ENCODE measurements around the gene GPR153. TPM values are rescaled to one million over a fixed set of nuclear protein-coding genes. Genes with fewer than 3 reads are reported as not detected.
A peak's percentile ranks its signal among the peaks of the same experiment; 100 is the strongest.

The GPR153 gene
- total RNA-seq, 2 donors from 2014 or later = 4.6 to 5.6 TPM

DNA sequence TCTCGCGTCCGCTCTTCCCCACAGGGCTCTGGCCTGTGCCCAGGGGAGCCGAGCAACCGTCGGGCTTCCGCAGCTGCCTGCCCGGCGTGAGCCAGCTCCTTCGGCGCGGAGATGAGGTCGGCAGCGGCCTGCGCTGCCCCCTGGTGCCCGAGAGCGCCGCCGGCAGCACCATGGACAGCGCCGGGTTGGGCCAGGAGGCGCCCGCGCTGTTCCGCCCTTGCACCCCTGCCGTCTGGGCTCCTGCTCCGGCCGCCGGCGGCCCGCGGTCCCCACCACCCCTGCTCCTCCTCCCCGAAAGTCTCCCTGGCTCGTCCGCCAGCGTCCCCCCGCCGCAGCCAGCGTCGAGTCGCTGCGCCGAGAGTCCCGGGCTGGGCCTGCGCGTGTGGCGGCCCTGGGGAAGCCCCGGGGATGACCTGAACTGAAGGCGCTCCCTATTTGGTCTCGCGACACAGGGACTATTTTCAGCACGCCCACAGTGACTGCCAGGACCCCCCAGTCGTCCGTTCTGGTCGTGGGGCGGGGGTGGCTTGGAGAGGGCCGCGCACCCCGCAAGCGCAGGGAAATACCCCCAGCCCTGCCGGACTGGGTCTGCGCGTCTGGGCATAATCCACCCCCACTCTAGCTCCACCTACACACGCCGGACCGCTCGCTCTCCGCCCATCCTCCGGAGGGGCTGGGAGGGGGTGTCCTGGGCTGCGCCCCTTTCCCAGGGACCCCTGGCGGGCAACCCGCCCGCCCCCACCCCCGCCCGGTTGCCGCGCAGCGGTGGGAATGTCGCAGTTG is 15.6 kb downstream of the GPR153 start:
- DNase-seq (ENCODE audit: low spot score) = peak; percentile 88
- Mint-ChIP-seq H3K36me3 (no peaks in the 10 kb centered on the region), H3K27ac (no peak overlapping the region), H3K4me3 (no peak overlapping the region), H3K27me3 (peaks cover 14 to 16% of the 10 kb centered on the region in 2 donors), H3K4me1 (ENCODE audit: low read depth in 2 of 2) (peaks cover 0 to 9% of the 10 kb centered on the region in 2 donors), H3K9me3 (no peaks in the 10 kb centered on the region)
- ATAC-seq = peak; percentile 85 to 88

- H3K4me1 Mint-ChIP-seq (ENCODE audit: low read depth in 2 of 2) = peaks cover 0 to 9% of the 10 kb centered on the region in 2 donors
- no peak overlapping the region for H3K27ac Mint-ChIP-seq
- peaks cover 16 to 17% of the 10 kb centered on the region in 2 donors for H3K27me3 Mint-ChIP-seq
- H3K36me3 Mint-ChIP-seq = no peaks in the 10 kb centered on the region
- no peak overlapping the region for H3K4me3 Mint-ChIP-seq
- DNase-seq (ENCODE audit: low spot score) = no peak
- no peak for ATAC-seq
- no peaks in the 10 kb centered on the region for H3K9me3 Mint-ChIP-seq
Measured at GRCh38 chr1:6244401-6245049, 16.4 kb downstream of the GPR153 start.

DNA sequence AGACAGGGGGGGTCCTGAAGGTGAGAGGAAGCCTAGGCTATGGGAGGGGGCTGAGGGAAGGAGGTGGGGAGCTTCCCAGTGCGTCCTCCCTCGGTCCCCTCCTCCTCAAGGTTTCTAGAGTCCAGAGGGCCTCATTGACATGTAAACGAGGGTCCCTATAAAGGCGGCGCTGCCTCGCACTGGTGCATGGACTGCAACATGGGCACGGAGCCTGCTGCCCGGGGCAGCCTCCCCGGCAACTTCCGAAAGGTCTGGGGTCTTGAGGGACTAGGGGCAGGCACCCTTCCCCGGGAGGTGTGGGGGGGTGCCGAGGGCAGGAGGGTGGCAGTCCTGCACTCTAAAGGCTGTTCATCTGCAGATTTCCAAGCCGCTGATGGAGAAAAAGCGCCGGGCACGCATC is 16.9 kb downstream of the GPR153 start, which contains the start of gene HES3:
Gene HES3, plus strand, starts transcription at position 187 of the 400 bp plus-strand sequence. Its CDS starts 187 bp downstream, at position 374.
- Mint-ChIP-seq H3K27me3 (peaks cover 21 to 22% of the 10 kb centered on the region in 2 donors), H3K36me3 (no peaks in the 10 kb centered on the region), H3K4me1 (ENCODE audit: low read depth in 2 of 2) (peaks cover 0 to 9% of the 10 kb centered on the region in 2 donors), H3K9me3 (no peaks in the 10 kb centered on the region), H3K4me3 (no peak within 1 kb of the TSS), H3K27ac (no peak within 1 kb of the TSS)
- DNase-seq (ENCODE audit: low spot score) (no peak), ATAC-seq (no peak)

GRCh38 chr1:6243053-6243834 is 17.7 kb downstream of the GPR153 start:
- H3K4me3 Mint-ChIP-seq = no peak overlapping the region
- H3K36me3 Mint-ChIP-seq = no peaks in the 10 kb centered on the region
- no peak for DNase-seq (ENCODE audit: low spot score)
- H3K4me1 Mint-ChIP-seq (ENCODE audit: low read depth in 2 of 2) = peaks cover 0 to 9% of the 10 kb centered on the region in 2 donors
- no peaks in the 10 kb centered on the region for H3K9me3 Mint-ChIP-seq
- peaks cover 24% of the 10 kb centered on the region in 2 donors for H3K27me3 Mint-ChIP-seq
- no peak overlapping the region for H3K27ac Mint-ChIP-seq
- no peak for ATAC-seq

- ATAC-seq (no peak), DNase-seq (ENCODE audit: low spot score) (no peak)
- no peak overlapping the region for H3K27ac Mint-ChIP-seq
- H3K4me1 Mint-ChIP-seq (ENCODE audit: low read depth in 2 of 2) = peaks cover 0 to 9% of the 10 kb centered on the region in 2 donors
- peaks cover 20 to 23% of the 10 kb centered on the region in 2 donors for H3K27me3 Mint-ChIP-seq
- H3K36me3 Mint-ChIP-seq = no peaks in the 10 kb centered on the region
- no peaks in the 10 kb centered on the region for H3K9me3 Mint-ChIP-seq
- H3K4me3 Mint-ChIP-seq = no peak overlapping the region
Measured at GRCh38 chr1:6241887-6242740, 18.8 kb downstream of the GPR153 start.

DNA sequence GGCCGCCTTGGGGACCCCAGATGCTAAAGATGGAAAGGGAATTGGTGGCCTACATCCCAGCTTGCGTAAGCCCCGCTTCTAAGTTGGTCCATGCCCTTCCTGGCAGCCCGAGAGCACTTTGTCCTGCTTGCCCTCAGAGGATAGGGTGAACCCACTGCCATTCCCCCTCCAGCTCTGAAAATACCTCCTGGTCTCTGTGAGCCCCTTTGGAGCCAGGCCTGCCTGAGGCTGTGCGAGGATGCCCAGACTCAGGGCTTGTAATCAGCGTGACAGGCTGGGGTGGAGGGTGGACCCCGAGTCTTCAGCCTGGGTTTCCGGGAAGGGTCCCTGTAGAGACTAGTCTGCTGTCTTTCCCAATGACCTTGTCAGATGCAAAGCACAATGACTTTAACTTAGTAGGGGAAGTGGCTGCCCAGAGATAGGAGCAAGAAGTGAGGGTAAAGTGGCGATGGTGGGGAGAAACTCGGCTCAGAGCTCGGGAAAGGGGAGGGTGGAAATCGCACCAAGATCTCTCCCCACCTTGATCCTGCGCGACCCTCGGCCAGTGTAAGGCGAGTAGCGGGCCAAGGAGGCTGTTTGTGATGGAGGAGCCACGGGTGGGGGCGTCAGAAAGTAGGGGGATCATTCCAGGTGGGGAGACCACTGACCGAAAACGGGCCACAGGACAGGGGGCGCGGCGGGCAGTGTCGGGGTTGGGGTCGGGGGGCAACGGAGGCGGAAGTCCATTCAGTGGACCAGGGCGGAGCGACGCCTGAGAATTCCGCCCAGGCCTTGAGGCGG is 19.6 kb downstream of the GPR153 start:
- Mint-ChIP-seq H3K27me3 (peaks cover 17 to 21% of the 10 kb centered on the region in 2 donors), H3K36me3 (no peaks in the 10 kb centered on the region), H3K4me3 (no peak overlapping the region), H3K9me3 (no peaks in the 10 kb centered on the region), H3K27ac (no peak overlapping the region), H3K4me1 (ENCODE audit: low read depth in 2 of 2) (peaks cover 0 to 7% of the 10 kb centered on the region in 2 donors)
- DNase-seq (ENCODE audit: low spot score) (no peak), ATAC-seq (no peak)

DNA sequence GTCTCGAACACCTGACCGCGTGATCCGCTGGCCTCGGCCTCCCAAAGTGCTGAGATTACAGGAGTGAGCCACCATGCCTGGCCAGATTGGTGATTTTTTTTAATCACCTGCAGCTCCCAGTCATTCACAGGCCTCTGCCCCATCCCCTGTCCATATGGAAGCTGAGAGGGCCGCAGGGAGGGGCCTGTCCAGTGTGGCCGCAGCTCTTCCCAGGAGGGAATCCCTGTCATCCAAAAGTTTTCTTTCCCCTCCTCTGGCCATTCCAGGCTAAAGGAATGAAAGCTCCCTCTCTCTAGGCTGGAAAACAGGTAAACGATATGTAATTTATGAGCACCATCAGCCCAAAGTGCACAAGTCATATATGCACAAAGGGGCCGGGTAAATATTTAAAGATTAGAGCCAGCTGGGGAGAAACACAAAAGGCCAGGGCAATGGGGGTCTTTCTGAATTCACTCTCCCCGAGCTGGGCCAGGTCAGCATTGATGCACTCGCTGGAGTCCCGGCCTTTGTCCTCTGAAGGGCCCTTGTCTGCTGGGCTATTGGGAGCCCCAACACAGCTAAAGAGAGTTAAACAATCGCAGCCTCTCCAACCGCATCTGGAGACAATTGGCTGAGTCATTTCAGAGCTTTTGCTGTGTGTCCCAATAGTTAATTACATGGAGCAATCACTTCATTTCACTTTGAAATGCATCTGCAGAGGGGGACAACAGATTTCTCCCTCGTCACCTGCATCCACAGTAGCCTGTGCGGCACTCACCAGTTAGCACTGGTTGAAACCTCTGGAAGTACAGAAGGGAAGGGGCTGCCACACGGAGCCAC is 20.7 kb downstream of the GPR153 start:
- Mint-ChIP-seq H3K9me3 (no peaks in the 10 kb centered on the region), H3K27ac (no peak overlapping the region), H3K4me1 (ENCODE audit: low read depth in 2 of 2) (peaks cover 0 to 7% of the 10 kb centered on the region in 2 donors), H3K27me3 (peaks cover 17 to 21% of the 10 kb centered on the region in 2 donors), H3K36me3 (no peaks in the 10 kb centered on the region), H3K4me3 (no peak overlapping the region)
- ATAC-seq (no peak), DNase-seq (ENCODE audit: low spot score) (no peak)

DNA sequence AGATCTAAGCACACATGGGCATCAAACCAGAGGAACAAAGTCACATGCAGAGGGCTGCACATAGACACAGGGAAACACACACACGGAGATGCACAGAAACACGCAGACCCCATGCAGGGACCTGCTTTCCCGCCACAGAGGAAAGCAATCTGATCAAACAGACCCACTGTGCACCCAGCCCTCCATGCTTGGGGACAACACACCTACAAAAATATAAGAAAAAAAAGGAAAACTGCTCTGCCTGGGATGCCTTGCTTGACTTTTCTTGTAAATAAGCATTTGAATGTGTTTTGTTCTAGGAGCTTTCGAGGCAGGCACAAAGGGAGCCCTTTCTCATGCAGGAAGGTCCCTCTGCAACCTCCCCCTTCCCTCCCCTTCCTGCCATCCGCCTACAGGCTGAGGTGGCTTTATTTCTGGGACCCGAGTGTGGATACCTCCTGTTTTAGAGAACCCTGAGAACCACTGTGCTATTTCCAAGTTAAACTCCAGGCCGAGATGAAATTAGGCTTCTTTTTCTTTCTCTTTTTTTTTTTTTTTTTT is 21.6 kb downstream of the GPR153 start:
- Mint-ChIP-seq H3K9me3 (no peaks in the 10 kb centered on the region), H3K36me3 (no peaks in the 10 kb centered on the region), H3K27me3 (peaks cover 17 to 21% of the 10 kb centered on the region in 2 donors), H3K4me1 (ENCODE audit: low read depth in 2 of 2) (peaks cover 7 to 10% of the 10 kb centered on the region in 2 donors), H3K4me3 (no peak overlapping the region), H3K27ac (no peak overlapping the region)
- no peak for DNase-seq (ENCODE audit: low spot score)
- ATAC-seq = no peak

DNA sequence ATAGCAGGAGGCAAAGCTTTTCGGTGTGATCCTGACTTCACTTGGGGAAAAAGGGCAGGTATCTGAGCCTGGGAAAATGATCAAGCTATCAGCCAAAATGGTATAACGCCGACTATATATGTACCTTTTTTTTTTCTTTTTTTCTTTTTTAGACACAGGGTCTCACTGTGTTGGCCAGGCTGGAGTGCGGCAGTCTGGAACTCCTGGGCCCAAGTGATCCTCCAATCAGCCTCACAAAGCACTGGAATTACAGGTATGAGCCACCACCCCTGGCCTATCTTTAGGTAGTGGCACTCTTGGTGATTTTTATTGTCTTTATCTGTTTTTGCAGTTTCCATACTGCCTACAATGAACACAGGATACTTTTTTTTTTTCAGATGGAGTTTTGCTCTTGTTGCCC is 23.8 kb downstream of the GPR153 start:
- ATAC-seq = no peak
- H3K27ac Mint-ChIP-seq = no peak overlapping the region

GRCh38 chr1:6235296-6235677 is 25.6 kb downstream of the GPR153 start:
- peaks cover 8 to 10% of the 10 kb centered on the region in 2 donors for H3K27me3 Mint-ChIP-seq
- H3K9me3 Mint-ChIP-seq = no peaks in the 10 kb centered on the region
- peak overlapping the region; percentile 61 to 80 for H3K27ac Mint-ChIP-seq
- no peak for DNase-seq (ENCODE audit: low spot score)
- ATAC-seq = peak in 1 of 2 donors; percentile 45
- H3K4me1 Mint-ChIP-seq (ENCODE audit: low read depth in 2 of 2) = peaks cover 11 to 12% of the 10 kb centered on the region in 2 donors
- H3K4me3 Mint-ChIP-seq = peak overlapping the region; percentile 89
- peaks cover 5% of the 10 kb centered on the region for H3K36me3 Mint-ChIP-seq

More for the DNA sequence above, 23.8 kb downstream of the GPR153 start:
- DNase-seq (ENCODE audit: low spot score) = no peak
- H3K9me3 Mint-ChIP-seq = no peaks in the 10 kb centered on the region
- H3K27me3 Mint-ChIP-seq = peaks cover 16 to 17% of the 10 kb centered on the region in 2 donors
- H3K4me1 Mint-ChIP-seq (ENCODE audit: low read depth in 2 of 2) = peaks cover 12 to 18% of the 10 kb centered on the region in 2 donors
- H3K4me3 Mint-ChIP-seq = peak overlapping the region; percentile 27
- peaks cover 5% of the 10 kb centered on the region for H3K36me3 Mint-ChIP-seq

DNA sequence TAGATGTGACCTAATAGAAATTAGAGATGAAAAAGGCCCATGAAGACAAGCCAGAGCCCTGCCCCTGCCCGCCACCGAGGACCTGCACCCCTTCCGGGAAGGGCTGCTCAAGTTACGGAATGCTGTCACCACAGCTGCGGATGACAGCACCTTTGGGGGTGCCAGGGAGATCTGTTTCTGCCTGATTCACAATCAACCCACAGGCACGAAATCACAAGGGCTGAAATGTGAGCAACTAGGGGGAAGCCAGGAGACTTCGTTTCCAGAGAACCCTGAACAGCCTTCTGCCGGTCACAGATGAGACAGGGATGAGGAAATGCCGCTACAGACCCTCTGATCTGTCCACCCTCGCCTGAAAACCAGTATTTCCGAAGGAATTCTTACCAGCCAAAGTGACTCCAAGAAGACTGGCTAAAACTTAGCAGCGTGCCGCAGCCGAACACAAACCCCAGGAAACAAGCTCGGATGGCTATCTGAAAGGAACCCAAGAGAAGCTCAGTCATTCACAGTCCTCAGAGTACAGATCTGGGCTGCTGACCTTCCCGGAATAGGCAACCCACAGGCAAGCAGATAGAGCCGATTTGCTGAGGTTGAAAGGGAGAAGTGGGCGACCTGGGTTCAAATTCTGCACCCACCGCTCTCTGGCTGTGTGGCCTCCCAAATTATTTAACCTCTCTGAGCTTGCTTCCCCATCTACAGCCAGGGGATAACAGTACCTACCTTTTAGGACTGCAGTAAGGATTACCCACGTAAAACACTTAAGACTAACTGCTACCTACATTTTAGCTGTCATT is 26.2 kb downstream of the GPR153 start:
- peaks cover 7 to 8% of the 10 kb centered on the region in 2 donors for H3K27me3 Mint-ChIP-seq
- ATAC-seq = no peak
- DNase-seq (ENCODE audit: low spot score) = no peak
- peak overlapping the region; percentile 89 for H3K4me3 Mint-ChIP-seq
- peaks cover 5% of the 10 kb centered on the region for H3K36me3 Mint-ChIP-seq
- peak overlapping the region; percentile 61 to 80 for H3K27ac Mint-ChIP-seq
- H3K9me3 Mint-ChIP-seq = no peaks in the 10 kb centered on the region
- peaks cover 11 to 12% of the 10 kb centered on the region in 2 donors for H3K4me1 Mint-ChIP-seq (ENCODE audit: low read depth in 2 of 2)
